HEK293T (cell line): ENCODE data around the gene UNC119B.

Source experiments
- ARNT ChIP-seq: fragments of 450-650 bp; IDR thresholded peaks from 2 replicates; pipeline ENCODE4 v1.6.1; 2017; ENCODE audit warnings: mild to moderate bottlenecking
- BHLHE40 ChIP-seq: fragments of 450-650 bp; IDR thresholded peaks from 2 replicates; pipeline ENCODE4 v1.6.1; 2016; ENCODE audit warnings: mild to moderate bottlenecking, moderate library complexity, borderline replicate concordance
- ELF4 ChIP-seq: fragments of 450-650 bp; IDR thresholded peaks from 2 replicates; pipeline ENCODE4 v1.6.1; 2017; ENCODE audit warnings: antibody characterized with exemption
- FOXK2 ChIP-seq: fragments of 450-650 bp; IDR thresholded peaks from 2 replicates; pipeline ENCODE4 v1.6.1; 2016; ENCODE audit warnings: mild to moderate bottlenecking
- FOXM1 ChIP-seq: fragments of 450-650 bp; IDR thresholded peaks from 2 replicates; pipeline ENCODE4 v1.6.1; 2017; ENCODE audit warnings: mild to moderate bottlenecking, borderline replicate concordance
- HDGF ChIP-seq: fragments of 450-650 bp; IDR thresholded peaks from 2 replicates; pipeline ENCODE4 v1.6.1; 2017; ENCODE audit warnings: antibody characterized with exemption, borderline replicate concordance
- LEF1 ChIP-seq: fragments of 450-650 bp; IDR thresholded peaks from 2 replicates; pipeline ENCODE4 v1.6.1; 2017; ENCODE audit warnings: mild to moderate bottlenecking, borderline replicate concordance
- NFRKB ChIP-seq: fragments of 450-650 bp; IDR thresholded peaks from 2 replicates; pipeline ENCODE4 v1.6.1; 2016; ENCODE audit warnings: mild to moderate bottlenecking, moderate library complexity
- SP1 ChIP-seq: fragments of 450-650 bp; IDR thresholded peaks from 2 replicates; pipeline ENCODE4 v1.6.1; 2017
- SUZ12 ChIP-seq: fragments of 450-650 bp; IDR thresholded peaks from 2 replicates; pipeline ENCODE4 v1.6.1; 2016; ENCODE audit warnings: mild to moderate bottlenecking
- ZNF384 ChIP-seq: fragments of 450-650 bp; IDR thresholded peaks from 2 replicates; pipeline ENCODE4 v1.6.1; 2016

GRCh38 chr12:120724720-120725119 is 14.5 kb downstream of the UNC119B start:
- no peak for TF ChIP-seq HDGF
- TF ChIP-seq BHLHE40, result no peak
- no peak for TF ChIP-seq FOXK2
- TF ChIP-seq LEF1, result no peak
- no peak for TF ChIP-seq FOXM1
- no peak for TF ChIP-seq ZNF384
- TF ChIP-seq SP1, result no peak
- TF ChIP-seq ARNT, result no peak
- TF ChIP-seq SUZ12, result no peak
- TF ChIP-seq ELF4, result no peak
- TF ChIP-seq NFRKB, result no peak
